ENCODE measurements around the gene GMNN.

GMNN gene

DNA sequence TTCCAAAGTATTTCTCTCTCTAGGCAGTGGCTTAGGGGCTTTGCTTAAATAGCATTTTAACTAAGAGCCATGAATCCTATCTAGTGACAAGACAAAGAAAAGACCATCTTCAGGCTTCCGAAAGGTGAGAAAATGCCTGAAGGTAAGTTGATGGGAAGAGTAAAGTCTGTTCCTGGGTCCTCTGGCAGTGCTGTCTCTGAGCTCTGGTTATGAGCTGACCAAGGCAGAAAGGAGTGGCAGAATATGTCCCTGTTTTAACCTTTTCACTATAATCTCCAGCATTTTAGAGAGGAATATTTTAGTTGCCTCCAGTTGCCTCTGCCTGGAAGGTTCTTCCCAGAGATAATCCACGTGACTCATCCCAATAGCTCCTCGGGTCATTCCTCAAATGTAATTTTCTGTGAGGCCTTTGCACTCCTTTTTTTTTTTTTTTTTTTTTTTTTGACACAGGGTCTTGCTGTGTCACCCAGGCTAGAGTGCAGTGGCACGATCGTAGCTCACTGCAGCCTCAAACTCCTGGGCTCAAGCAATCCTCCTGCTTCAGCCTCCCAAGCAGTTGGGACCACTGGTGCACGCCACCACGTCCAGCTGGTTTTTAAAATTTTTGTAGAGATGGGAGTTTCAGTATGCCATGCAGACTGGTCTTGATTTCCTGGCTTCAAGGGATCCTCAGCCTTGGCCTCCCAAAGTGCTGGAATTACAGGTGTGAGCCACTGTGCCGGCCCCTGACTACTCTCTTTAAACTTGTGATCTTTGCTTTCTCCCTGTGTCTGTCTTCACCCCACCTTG is 27.7 kb downstream of the GMNN start:
- no peak for DNase-seq (ENCODE audit: low read depth in 2 of 2, low spot score in 1 of 2)

DNA sequence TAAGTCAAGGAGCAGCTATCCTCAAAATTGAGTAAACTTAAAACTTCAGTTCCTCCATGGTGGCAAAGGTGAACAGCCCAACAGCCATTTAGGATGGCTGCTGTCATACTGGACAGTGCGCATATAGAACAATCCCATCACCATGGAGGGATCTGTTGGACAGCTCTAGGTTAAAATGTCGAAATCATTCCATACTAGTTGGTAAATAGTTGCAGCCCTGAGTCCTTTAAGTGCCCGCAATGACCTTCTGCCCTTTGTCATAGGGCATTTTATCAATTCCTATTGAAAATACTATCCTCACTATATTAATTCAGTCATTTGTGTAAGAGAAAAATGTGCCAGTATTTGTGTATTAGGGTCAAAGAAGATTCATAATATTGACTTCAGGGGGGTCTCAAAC is 32.8 kb downstream of the GMNN start:
- no peak for DNase-seq (ENCODE audit: low read depth in 2 of 2, low spot score in 1 of 2)

DNA sequence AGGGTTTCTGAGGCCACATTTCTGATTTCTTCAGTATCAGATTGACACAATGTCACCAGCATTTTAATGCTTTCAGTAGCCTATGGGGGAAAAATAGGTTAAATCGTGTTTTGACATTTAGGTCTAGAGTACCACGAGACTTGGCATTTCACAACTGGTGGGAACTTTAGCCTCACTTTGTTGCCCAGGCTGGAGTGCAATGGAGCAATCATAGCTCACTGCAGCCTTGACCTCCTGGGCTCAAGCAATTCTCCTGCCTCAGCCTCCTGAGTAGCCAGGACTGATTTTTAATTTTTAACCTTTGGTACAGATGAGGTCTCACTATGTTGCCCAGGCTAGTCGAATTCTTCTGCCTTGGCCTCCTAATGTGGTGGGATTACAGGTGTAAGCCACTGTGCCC is 35.0 kb downstream of the GMNN start:
- DNase-seq (ENCODE audit: low read depth in 2 of 2, low spot score in 1 of 2), result no peak

GRCh38 chr6:24818346-24818745 is 43.6 kb downstream of the GMNN start:
- no peak for DNase-seq (ENCODE audit: low read depth in 2 of 2, low spot score in 1 of 2)

- no peak for DNase-seq (ENCODE audit: low read depth in 2 of 2, low spot score in 1 of 2)
Measured at GRCh38 chr6:24821860-24822444, 47.2 kb downstream of the GMNN start.

- no peak for DNase-seq (ENCODE audit: low read depth in 2 of 2, low spot score in 1 of 2)
Measured at GRCh38 chr6:24822696-24823095, 48.0 kb downstream of the GMNN start.

- no peak for DNase-seq (ENCODE audit: low read depth in 2 of 2, low spot score in 1 of 2)
Measured at GRCh38 chr6:24823185-24823584, 48.4 kb downstream of the GMNN start.

GRCh38 chr6:24824142-24824938 is 49.6 kb downstream of the GMNN start:
- no peak for DNase-seq (ENCODE audit: low read depth in 2 of 2, low spot score in 1 of 2)

- DNase-seq (ENCODE audit: low read depth in 2 of 2, low spot score in 1 of 2), result no peak
Measured at GRCh38 chr6:24825130-24825630, 50.4 kb downstream of the GMNN start.

DNA sequence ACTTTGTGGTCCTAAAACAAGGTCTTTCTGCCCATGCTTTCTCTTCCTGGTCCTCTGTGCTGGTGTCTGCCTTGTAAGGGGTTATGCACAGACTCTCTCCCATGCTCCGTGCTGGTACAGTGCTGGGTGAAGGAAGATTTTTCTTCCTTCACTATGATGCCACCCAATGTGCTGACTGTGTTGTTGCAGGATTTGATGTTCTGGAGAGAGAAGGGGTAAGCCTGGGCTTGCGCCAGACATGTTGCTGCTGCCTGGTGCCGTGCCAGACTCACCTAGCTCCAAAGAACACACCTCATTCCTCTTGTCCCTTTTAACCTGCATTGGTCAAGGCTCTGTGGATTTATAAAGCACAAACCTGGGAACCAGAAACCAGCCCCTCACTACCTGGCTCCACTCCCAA is 52.4 kb downstream of the GMNN start:
- DNase-seq (ENCODE audit: low read depth in 2 of 2, low spot score in 1 of 2), result no peak

DNA sequence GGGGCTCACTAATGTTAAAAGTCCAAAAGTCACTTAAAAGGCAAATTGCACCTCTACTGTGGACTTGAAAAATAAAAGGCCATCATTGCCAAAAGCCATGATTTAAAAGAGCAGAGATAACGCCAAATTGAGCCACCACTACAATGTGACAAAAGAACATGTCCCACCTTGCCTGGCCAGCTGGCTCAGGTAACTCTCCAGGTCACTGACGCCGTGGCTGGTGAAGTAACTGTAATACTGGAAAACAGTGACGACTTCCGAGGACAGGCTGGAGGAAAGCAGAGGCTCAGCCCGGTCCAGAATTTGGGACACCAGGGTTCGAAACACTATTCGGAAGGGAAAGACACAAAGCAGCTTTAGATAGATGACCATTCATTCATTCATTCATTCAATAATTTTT is 53.2 kb downstream of the GMNN start:
- DNase-seq (ENCODE audit: low read depth in 2 of 2, low spot score in 1 of 2), result no peak

DNA sequence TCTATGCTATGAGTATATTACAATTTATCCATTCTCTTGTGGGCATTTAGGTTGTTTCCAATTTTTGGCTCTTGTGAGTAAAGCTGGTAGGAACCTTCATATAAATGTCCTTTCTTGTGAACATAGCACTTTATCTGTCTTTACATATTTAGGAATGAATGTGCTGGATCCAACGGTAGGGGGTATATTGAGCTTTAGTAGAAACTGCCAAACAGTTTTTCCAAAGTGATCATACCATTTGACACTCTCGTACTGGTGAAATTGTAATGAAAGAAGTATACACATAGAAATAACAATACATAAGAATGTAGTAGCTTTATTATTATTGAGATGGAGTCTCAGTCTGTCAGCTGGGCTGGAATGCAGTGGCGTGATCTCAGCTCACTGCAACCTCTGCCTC is 54.9 kb downstream of the GMNN start:
- DNase-seq (ENCODE audit: low read depth in 2 of 2, low spot score in 1 of 2), result no peak

- DNase-seq (ENCODE audit: low read depth in 2 of 2, low spot score in 1 of 2), result no peak
Measured at GRCh38 chr6:24831771-24832716, 57.3 kb downstream of the GMNN start.

- DNase-seq (ENCODE audit: low read depth in 2 of 2, low spot score in 1 of 2), result no peak
Measured at GRCh38 chr6:24832794-24833193, 58.1 kb downstream of the GMNN start.

- DNase-seq (ENCODE audit: low read depth in 2 of 2, low spot score in 1 of 2), result no peak
Measured at GRCh38 chr6:24833711-24834386, 59.1 kb downstream of the GMNN start.

Measured in stimulated activated CD8-positive, alpha-beta memory T cell treated with anti-CD3 and anti-CD28 coated beads, Interleukin-4, amount 100 ng/mL, for 1 hour (primary cell).